IPS-11a (cell line): ENCODE measurements around the gene RBM42.
"Not testable (repeated sequence)": the region's sequence is repeated elsewhere in the genome, so short reads cannot be mapped to it uniquely, and the experiment has no call there.

ENCODE experiments used
- H3K4me3 ChIP-seq: one replicate; pipeline ENCODE4 v1.5.1; 2013; ENCODE audit warnings: low read depth, low read length, control low read depth

The RBM42 gene

GRCh38 chr19:35628565-35629331 lies at the start of gene RBM42:
Gene RBM42, plus strand, starts transcription at chr19:35629036. Its CDS starts 118 bp downstream, at chr19:35629154.
- peak within 1 kb of the TSS; percentile 79 for H3K4me3 ChIP-seq

- H3K4me3 ChIP-seq: no peak overlapping the region
Observed at GRCh38 chr19:35582760-35583159, 46.1 kb upstream of the RBM42 start.

GRCh38 chr19:35585848-35586247 lies 43.0 kb upstream of the RBM42 start, which contains the start of gene PMIS2:
Gene PMIS2, plus strand, starts transcription at chr19:35586173. Its CDS starts 87 bp downstream, at chr19:35586260.
- no peak within 1 kb of the TSS for H3K4me3 ChIP-seq

- H3K4me3 ChIP-seq: no peak overlapping the region
Observed at GRCh38 chr19:35587321-35587720, 41.5 kb upstream of the RBM42 start.

GRCh38 chr19:35590875-35591274 lies 38.0 kb upstream of the RBM42 start:
- H3K4me3 ChIP-seq: no peak overlapping the region

GRCh38 chr19:35592226-35592625 lies 36.6 kb upstream of the RBM42 start:
- no peak overlapping the region for H3K4me3 ChIP-seq

- not testable (repeated sequence) for H3K4me3 ChIP-seq
Observed at GRCh38 chr19:35595026-35595425, 33.8 kb upstream of the RBM42 start.

GRCh38 chr19:35595928-35596327 lies 32.9 kb upstream of the RBM42 start:
- H3K4me3 ChIP-seq: no peak overlapping the region

- H3K4me3 ChIP-seq: no peak overlapping the region
Observed at GRCh38 chr19:35596366-35596999, 32.4 kb upstream of the RBM42 start.

- no peak overlapping the region for H3K4me3 ChIP-seq
Observed at GRCh38 chr19:35601971-35602370, 26.9 kb upstream of the RBM42 start.

- H3K4me3 ChIP-seq: not testable (repeated sequence)
Observed at GRCh38 chr19:35604436-35604835, 24.4 kb upstream of the RBM42 start.

- H3K4me3 ChIP-seq: not testable (repeated sequence)
Observed at GRCh38 chr19:35607170-35607569, 21.7 kb upstream of the RBM42 start.

GRCh38 chr19:35607661-35608060 lies 21.2 kb upstream of the RBM42 start:
- no peak overlapping the region for H3K4me3 ChIP-seq

GRCh38 chr19:35608251-35608650 lies 20.6 kb upstream of the RBM42 start:
- no peak overlapping the region for H3K4me3 ChIP-seq

- H3K4me3 ChIP-seq: no peak overlapping the region
Observed at GRCh38 chr19:35609851-35610353, 18.9 kb upstream of the RBM42 start.

GRCh38 chr19:35612224-35612558 lies 16.6 kb upstream of the RBM42 start:
- no peak overlapping the region for H3K4me3 ChIP-seq

- H3K4me3 ChIP-seq: peak within 1 kb of the TSS; percentile 81
Observed at GRCh38 chr19:35612559-35613321, 16.1 kb upstream of the RBM42 start, which contains the start of gene HAUS5. Gene HAUS5, plus strand, starts transcription at chr19:35612735. Its CDS starts 60 bp downstream, at chr19:35612795.

GRCh38 chr19:35613574-35613973 lies 15.3 kb upstream of the RBM42 start:
- H3K4me3 ChIP-seq: no peak overlapping the region

- H3K4me3 ChIP-seq: no peak overlapping the region
Observed at GRCh38 chr19:35615036-35615435, 13.8 kb upstream of the RBM42 start.

GRCh38 chr19:35618857-35619256 lies 10.0 kb upstream of the RBM42 start:
- no peak overlapping the region for H3K4me3 ChIP-seq

- no peak overlapping the region for H3K4me3 ChIP-seq
Observed at GRCh38 chr19:35619290-35619923, 9.4 kb upstream of the RBM42 start.
